ENCODE measurements around the gene OGFR.

The OGFR gene

DNA sequence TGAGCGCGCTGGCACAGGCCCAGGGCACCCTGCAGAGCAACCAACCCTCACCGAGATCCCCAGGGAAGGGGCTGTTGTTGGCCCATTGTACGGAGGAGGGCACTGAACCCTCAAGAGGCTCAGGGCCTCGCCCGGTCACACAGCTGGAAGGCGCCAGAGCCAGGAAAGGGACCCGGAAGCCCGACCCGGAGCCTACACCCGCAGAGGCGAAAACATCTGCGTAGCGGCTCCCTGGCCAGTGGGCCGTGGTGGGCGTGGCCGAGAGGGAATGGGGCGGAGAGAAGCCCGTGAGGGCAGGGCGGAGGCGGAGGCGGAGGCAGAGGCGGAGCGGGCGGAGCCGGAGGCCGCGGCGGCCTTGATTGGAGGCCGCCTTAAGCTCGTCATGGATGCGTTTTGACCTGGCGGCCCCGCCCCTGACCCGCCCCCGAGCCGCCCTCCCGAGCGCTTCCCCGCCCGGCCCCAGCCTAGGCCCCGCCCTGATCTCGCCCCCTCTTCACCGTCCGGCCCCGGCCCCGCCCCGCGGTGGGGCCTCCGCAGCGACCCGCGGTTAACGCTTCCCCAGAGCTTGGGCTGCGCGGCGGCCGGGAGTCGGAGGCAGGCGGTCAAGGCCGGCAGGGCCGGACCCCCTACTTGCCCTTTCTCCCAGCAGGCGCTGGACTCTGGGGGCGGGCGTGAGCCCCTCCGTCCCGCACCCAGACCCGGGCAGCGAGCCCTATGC is 10.5 kb upstream of the OGFR start:
- intact Hi-C loops (cut with DNase I): loop anchor here (5.0 kb wide), 1 partner anchor 127 kb away; no protein-coding TSS in a partner anchor
- DNase-seq: peak; percentile 89 to 99 (median 97)

DNA sequence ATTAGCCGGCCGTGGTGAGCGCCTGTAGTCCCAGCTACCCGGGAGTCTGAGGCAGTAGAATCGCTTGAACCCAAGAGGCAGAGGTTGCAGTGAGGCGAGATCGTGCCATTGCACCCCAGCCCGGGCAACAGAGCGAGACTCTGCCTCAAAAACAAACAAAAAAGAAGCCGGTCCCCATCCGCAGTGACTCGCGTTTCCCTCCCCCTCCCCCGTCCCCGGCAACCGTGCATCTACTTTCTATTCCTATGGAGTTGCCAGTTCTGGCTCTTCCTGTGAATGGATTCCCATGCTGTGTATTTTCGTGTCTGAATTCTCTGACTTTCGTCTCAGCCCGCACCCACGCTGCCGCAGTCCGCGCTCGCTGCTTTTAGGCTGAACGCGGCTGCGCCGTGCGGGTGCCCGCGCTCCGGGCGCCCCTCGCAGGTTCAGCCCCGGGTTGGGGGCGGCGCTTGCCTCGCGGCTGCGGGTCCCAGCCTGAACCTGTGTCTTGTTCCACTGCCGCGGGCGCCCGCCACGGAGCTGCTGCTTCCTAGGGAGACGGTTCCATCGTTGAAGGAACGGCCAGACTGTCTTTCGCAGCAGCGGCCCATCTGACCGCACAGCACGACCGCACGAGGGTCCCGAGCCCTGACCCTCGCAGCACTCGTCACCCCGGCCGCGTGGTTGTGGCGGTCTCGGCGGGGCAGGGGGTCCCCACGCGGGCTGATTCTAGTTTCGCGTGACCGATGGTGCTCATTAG is 9.4 kb upstream of the OGFR start:
- intact Hi-C loops (cut with DNase I): no loop called here
- peak in 40 of 42 donors; percentile 22 to 84 (median 69) for DNase-seq

DNA sequence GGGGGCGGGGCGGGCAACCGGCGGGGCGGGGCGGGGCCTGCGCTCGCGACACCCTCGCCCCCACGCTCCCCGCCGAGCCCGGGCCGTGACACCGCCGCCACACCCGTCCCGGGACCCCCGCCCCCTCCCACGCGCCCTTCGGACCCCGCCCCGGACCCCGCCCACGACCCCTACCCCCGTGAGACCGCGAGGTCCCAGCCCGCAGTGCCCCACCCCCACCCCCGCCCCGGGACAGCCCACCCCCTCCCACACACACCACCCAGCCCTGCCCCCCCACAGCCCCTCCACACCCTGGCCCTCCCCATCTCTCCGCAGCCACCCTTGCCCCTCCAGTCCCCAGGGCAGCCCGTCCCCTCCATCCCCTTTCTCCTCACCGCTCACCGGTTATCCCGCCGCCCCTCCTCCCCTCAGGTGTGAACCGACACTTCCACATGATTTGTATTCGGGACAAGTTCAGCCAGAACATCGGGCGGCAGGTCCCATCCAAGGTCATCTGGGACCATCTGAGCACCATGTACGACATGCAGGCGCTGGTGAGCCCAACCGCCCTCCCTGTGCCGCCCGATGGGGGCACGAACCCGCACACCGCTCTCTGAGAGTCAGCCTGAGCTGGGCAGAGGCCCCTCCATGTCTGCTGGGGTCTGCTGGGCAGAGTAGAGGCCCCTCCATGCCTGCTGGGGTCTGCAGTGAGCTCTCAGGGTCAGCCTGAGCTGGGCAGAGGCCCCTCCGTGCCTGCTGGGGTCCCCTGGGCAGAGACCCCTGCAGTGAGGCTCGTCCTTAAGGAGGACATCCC is 7.7 kb upstream of the OGFR start:
- DNase-seq: no peak
- intact Hi-C loops (cut with DNase I): no loop called here

DNA sequence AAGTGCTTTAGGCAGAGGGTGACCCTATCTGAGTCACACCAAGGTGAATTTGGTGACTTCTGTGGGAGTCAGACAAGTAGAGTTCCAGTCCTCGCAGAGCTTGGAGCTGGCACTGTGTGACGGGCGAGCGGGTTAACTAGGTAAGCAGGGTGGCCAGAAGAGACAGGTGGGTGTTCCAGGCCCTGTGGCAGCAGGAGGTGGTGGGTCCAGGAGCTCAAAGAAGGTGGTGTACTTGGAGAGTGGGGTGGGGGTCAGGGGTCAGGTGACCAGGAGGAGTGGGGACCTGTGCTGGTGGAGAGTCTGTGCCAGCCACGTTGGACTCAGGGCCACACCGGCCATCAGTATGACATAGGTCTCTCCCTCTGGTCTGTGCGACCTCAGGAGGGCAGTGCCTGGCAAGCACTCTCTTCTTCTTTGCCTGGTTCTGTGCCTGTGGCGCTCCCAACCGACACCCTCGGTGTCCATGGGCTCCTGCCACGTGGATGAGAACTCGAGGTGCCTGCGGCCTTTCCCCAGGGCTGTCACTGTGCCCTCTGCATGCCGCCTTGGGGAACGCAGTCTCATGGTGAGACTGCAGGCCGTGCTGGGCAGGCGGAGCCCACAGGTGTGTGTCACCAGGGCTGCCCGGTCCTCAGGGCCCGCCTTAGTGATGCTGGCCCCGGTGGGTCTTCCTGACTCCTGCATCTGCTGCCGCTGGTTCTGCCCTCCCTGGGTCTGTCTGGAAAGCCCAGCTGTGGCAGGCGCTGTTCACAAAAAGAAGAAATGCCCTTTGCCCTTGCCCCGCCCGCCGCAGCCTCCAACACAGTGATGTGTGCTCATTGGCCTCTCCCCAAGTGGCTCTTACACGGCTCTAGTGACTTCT is 6.7 kb upstream of the OGFR start:
- intact Hi-C loops (cut with DNase I): no loop called here
- DNase-seq: no peak

DNA sequence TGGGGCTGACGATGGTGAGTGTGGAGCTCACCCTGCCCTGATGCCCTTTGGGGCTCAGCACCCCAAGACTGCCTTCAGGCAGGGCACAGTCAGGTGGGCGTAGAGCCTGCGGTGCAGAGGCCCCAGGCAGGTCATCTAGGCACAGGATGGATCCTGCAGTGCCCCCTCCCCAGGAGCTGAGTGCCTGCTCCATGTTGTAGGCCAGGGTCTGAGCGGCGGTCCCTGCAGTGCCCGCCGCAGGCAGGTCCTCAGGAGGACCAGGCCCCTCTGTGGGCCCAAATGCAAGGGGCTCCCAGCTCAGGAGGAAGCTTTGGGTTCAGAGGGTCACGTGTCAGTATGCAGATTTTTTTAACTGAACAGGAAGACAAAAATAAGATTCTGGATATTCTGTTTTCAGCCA is 5.6 kb upstream of the OGFR start:
- intact Hi-C loops (cut with DNase I): no loop called here
- no peak for DNase-seq

DNA sequence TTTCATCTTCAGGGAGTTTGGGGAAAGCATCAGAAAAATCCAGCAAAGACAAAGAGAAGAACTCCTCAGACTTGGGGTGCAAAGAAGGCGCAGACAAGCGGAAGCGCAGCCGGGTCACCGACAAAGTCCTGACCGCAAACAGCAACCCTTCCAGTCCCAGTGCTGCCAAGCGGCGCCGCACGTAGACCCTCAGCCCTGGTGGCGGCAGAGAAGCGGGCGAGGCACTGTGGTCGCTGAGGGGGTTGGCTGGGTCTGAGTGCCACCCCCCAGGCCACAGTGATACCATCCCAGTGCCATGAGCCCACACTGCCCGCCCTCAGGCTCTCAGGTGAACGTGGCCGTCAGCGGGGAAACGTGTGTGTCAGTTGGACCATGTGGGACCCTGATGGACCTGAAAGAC is 5.2 kb upstream of the OGFR start:
- no peak for DNase-seq
- intact Hi-C loops (cut with DNase I): no loop called here

DNA sequence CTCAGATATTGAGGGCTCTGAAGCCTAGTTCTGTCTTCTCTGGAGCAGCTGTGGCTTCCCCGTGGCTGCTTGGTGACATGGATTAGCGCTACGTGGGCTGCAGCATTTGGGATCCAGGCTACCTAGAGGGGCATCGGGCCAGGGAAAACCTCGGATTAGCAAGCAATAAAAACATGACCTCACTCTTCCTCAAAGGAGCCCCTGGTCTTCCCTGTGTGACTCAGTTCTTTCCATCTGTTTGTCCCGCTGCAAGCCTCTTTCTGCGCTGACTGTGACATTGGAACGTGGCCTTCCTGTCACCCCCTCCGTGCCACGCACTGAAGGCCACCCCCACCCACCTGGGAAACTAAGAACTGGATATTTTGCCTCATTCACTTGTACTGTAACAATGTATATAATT is 4.8 kb upstream of the OGFR start:
- intact Hi-C loops (cut with DNase I): no loop called here
- no peak for DNase-seq

DNA sequence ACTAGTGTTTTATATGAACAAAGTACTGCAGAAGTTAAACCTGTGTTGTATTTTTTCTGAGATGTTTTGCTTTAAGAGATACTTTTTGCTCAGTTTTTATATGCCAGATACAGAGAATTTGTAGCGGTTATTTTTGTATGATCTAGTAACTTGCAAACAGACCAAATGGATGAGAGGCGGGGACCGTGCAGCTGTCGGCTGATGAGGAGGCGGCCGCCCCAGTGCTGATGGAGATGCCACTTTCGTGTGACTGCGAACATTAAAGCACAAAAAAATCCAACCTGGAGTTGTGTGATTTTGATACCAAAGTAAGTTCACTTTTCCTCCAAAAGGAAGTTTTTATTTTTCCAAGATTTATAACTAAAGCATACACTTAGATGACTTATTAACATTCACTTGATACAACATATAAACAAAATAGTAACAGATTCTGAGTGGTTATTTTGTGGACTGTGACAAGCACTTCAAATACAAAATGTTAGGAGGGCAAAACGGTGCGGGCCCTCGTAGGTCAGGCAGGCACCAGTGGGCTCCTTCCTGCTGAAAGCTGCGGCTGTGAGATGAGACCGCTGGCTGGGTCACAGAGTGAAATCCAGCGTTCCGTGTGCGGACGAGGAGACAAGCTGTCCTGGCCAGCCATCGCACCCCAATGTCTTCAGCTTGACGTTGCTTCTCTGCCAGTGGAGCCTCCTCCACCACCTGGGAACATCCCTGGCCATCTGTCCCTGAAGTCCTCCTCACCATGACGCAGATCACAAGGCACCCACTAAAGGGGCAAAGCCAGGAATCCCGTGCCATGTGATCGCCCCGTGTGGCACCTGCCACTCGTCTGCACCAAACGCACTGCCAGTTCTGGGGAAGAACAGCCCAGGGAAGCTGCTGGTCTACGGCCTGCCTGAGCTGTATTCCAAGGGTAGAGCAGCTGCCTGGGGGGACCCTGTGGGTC is 4.0 kb upstream of the OGFR start:
- DNase-seq: peak in 30 of 42 donors; percentile 45 to 89 (median 73)
- intact Hi-C loops (cut with DNase I): no loop called here

DNA sequence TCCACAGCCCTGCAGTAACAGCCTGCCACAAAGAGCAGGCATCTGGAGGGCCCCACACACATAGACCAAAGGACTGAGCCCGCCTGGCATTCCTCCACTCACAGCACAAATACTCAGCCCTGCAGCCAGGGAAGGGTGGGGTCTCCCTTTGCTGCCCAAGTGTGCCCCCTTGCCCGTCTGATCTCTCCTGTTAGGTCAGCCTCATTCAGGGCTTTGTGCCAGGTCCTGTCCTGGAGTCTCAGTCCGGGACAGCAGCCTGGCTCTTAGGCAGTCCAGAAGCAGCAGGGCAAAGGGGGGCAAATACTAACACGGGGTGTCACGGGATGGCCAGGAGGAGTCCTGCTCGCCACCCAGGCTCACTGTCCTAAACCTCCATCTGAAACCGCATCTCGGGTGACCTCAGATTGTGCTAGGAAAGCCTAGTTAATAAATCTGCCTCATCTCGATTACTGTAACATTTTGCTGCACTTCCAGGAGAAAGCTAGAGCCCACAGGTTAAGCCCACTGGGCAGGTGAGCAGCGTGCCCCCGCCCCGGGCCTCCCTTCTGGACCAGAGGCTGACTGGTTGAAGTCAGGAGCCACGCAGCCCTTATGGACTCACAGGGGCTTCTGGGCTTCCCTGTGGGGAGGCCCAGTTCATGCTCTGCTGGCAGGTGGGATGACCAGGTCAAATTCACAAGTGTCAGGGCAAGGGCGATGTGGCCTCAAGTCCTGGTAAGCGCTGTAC is 3.2 kb upstream of the OGFR start:
- intact Hi-C loops (cut with DNase I): no loop called here
- no peak for DNase-seq

DNA sequence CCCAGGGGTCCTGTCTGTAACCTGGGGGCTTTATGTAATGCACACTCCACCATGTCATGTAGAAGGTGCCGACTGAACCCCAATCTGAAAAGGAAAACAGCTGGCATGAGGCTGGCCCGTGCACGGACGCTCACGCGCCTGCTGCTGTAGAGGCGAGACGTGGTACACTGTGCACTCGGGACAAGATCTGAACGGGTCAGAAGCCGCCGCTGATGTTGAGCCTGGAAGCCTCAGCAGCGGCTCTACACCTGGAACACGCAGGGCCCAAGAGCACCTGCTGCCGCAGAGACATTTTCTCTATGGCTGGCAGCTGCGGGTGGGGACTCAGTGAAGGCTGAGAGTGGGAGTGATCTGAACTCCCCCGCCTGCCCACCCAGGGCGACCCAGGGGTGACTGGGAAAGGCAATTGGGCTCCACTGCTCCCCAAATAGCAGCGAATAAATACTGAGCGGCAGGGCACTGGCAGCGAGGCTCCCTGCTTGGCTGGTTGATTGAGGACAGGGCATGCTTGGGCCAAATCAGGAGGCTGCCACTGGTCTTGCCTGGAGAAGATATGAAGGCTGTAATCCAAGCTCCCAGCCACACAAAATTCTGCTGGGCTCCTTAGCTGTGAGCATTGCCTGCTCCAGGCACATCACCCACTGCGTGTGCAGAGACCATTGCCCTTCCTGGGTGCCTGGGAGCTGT is 2.5 kb upstream of the OGFR start:
- DNase-seq: peak in 2 of 42 donors; percentile 20 to 46
- intact Hi-C loops (cut with DNase I): no loop called here

DNA sequence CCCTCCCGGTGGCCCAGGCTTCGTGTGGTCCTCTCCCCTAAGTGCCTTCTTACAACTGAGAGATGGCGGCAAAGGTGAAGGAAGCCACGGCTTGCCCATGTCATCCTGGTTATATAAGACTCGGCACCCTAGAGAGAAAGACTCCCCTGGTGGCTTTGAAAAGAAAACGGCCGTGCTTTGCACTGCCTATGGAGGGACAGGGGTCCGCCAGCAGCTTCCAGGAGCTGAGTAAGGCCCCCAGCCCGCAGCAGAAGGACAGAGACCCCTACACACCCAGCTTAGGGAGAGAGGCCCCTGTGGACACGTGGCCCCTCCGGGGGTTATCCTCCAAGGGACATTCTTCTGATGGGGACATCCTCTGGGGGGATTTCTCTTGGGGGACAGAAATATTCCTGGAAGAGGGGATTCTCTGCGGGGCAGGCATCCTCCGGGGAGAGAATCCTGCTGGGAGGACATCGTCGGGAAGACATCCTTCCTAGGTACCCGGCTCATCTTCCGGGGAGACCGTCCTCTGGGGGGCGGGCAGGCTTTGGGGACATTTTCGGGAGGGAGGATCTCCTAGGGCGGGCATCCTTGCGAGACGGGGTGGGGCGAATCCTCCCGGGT is 511 bp upstream of the OGFR start:
- intact Hi-C loops (cut with DNase I): no loop called here
- peak in 3 of 42 donors; percentile 20 to 55 (median 34) for DNase-seq

DNA sequence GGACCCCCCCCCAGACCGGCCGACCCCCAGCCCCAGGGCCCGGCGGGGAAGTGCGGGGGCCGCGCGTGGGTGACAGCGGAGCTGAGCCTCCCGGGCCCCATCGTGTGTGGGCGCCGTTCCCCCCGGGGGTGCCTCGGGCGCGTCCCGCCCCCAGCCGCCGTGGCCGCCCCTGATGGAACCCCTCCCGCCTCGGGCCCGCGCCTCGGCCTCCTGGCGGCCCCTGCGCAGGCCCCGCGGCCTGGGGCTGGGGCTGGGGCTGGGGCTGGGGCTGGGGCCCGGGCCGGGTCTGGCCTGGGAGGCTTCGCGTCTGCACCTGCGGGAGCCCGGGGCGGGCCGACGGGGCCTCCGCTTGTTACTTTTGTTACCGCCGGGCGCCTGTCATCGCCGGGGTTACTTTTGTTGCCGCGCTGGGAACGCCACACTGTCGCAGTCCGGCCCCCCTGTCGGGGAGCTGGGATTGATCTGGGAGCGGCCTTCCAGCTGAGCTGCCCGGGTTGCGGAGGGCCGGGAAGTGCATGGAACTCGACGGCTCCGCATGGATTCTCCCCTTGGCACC is 598 bp downstream of the OGFR start:
- peak in 2 of 42 donors; percentile 42 to 54 for DNase-seq
- intact Hi-C loops (cut with DNase I): no loop called here

DNA sequence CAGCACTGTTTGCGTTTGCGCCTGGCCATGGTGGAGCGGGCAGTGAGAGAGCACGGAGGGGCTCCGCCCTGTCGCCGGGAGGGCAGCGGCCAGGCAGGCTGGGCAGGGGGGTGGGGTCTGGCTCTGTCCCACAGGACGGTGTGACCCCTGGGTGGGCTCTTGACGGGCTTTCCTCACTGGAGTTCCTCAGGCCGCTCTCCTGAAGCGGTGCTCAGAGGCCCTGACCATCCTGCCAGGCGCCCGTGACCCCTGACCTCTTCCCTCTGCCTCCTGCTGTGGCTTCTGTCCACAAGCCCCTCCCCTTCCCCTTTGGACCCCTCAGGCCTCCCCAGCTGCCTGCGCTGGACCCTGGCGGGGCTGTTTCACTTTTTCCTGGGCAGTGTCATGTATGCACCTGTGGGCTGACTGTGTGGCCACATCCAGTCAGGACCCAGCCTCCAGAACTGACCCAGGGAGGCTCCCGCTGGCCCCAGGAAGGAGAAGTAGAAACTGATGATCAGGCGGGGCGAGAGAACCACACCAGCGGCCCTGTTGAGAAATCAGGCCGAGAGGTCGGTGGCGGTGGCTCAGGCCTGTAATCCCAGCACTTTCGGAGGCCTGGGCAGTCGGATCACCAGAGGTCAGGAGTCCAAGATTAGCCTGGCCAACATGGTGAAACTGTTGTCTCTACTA is 1.2 kb downstream of the OGFR start:
- intact Hi-C loops (cut with DNase I): no loop called here

DNA sequence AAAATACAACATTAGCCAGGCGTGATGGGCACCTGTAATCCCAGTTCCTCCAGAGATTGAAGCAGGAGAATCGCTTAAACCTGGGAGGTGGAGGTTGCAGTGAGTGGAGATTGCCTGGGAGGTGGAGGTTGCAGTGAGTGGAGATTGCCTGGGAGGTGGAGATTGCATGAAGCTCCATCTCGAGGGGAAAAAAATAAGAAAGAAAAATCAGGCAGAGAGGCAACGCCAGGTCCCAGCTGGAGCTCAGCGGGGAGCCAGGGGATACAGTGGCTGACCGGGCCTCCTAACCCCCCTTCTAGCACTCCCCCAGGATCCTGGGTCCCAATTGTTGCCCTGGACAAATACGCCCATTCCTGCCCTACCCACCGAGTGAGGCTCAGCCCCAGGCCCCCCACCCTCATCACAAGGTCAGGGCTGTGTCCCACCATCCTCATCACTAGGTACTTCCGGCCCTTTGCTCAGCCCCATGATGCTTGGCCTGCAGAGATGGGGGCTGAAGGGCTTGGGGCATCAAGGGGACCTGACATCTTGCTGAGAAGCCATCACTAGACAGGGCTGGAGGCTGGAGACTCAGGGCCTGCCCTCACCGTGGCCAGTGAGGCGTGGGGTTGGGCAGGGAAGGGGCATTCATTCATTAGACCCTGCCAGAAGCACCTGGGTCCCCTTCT is 1.9 kb downstream of the OGFR start:
- intact Hi-C loops (cut with DNase I): no loop called here
- DNase-seq: peak in 1 of 42 donors; percentile 48

More for the DNA sequence above, 1.2 kb downstream of the OGFR start:
- DNase-seq: peak in 6 of 42 donors; percentile 25 to 57 (median 44)
